ENCODE measurements around the gene ACVR2B.

DNA sequence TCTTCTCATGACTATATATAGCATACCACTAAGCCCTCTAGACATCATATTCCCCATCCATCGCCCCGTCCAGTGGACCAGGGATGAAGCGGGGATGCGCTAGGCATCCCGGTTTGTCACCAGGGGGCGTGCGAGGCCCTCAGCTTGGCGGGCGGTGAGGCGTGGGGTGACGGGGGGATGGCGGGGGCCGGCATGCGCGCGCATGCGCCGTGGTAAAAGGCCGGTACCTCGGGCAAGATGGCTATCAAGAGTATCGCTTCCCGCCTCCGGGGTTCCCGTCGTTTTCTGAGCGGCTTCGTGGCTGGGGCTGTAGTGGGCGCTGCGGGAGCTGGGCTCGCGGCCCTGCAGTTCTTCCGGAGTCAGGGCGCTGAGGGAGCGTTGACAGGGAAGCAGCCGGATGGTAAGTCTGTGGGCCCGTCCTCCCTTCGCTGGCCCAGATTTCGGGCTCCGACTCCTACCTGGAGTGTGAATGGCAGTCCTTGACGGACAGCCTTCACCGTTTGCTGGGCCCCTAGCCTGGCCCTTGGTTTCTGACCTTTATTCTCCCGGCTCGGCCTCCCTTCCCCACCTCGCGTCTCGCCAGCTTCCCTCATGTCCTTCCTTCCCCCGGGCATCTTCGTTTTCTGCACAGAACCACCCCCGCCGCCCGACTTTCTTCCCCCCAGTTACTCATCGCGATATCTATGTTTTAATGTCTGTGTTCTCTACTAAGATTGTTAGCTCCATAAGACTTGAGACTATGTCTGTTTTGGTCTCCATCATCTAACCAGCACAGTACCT, 42.6 kb downstream of the ACVR2B start, which contains the start of gene EXOG:
- TF ChIP-seq SIN3A (IDR thresholded peaks at IDR 0.05; ENCODE audit: borderline replicate concordance, insufficient read depth, low read length) (no peak), POLR2AphosphoS5 (IDR thresholded peaks at IDR 0.05; ENCODE audit: low read depth, low read length) (peak; percentile 73; the same call in 1 of the 2 replicates), FOXP2 (optimal IDR thresholded peaks at IDR 0.05; ENCODE audit: borderline replicate concordance, extremely low read depth, extremely low read length, insufficient read depth) (peak; percentile 13)
- TF ChIP-seq, protein P1, sequence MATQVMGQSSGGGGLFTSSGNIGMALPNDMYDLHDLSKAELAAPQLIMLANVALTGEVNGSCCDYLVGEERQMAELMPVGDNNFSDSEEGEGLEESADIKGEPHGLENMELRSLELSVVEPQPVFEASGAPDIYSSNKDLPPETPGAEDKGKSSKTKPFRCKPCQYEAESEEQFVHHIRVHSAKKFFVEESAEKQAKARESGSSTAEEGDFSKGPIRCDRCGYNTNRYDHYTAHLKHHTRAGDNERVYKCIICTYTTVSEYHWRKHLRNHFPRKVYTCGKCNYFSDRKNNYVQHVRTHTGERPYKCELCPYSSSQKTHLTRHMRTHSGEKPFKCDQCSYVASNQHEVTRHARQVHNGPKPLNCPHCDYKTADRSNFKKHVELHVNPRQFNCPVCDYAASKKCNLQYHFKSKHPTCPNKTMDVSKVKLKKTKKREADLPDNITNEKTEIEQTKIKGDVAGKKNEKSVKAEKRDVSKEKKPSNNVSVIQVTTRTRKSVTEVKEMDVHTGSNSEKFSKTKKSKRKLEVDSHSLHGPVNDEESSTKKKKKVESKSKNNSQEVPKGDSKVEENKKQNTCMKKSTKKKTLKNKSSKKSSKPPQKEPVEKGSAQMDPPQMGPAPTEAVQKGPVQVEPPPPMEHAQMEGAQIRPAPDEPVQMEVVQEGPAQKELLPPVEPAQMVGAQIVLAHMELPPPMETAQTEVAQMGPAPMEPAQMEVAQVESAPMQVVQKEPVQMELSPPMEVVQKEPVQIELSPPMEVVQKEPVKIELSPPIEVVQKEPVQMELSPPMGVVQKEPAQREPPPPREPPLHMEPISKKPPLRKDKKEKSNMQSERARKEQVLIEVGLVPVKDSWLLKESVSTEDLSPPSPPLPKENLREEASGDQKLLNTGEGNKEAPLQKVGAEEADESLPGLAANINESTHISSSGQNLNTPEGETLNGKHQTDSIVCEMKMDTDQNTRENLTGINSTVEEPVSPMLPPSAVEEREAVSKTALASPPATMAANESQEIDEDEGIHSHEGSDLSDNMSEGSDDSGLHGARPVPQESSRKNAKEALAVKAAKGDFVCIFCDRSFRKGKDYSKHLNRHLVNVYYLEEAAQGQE (IDR thresholded peaks at IDR 0.05; ENCODE audit: insufficient read depth in 1 of 2, low read depth in 2 of 2, low read length in 2 of 2), result no peak

Measured in PFSK-1 (cell line).